H1 (cell line): ENCODE measurements around the gene MAPT. TPM values are rescaled to one million over a fixed set of nuclear protein-coding genes. Genes with fewer than 3 reads are reported as not detected.
A peak's percentile ranks its signal among the peaks of the same experiment; 100 is the strongest.

Source experiments
- CTCF ChIA-PET: fragments of 300-600 bp; sonication (Branson Sonifier 250); formaldehyde crosslinking; loops from one replicate; lab custom pipeline; 2021; ENCODE audit not compliant: partially characterized antibody; lab: Charles Lee
- POLR2A ChIA-PET: fragments of 300-600 bp; sonication (Branson Sonifier 250); formaldehyde crosslinking; loops from one replicate; lab custom pipeline; 2021; ENCODE audit warnings: inconsistent platforms; ENCODE audit not compliant: partially characterized antibody; lab: Charles Lee
- DNase-seq, 2 experiments: peaks; one replicate each; pipeline versions ENCODE4 v3.0.0 to v3.0.0-alpha.2; 2010 to 2022; ENCODE audit warnings: low spot score in 2 of 2, low read depth in 1 of 2, mixed read lengths in 1 of 2
- FAIRE-seq: peaks from 2 replicates; lab custom pipeline; 2011; peaks lifted over from hg19 to GRCh38; lab: Jason Lieb, UNC
- H2AFZ ChIP-seq: 2 replicates; pipeline ENCODE4 v1.8.1; 2012; ENCODE audit warnings: low read length, inconsistent platforms
- H2AK5ac ChIP-seq: 2 replicates; pipeline ENCODE4 v1.6.1; 2013; ENCODE audit warnings: low read depth, low read length
- H2BK120ac ChIP-seq: replicated peaks from 2 replicates; pipeline ENCODE3; 2013; ENCODE audit warnings: low read depth, low read length, inconsistent platforms
- H2BK12ac ChIP-seq: 2 replicates; pipeline ENCODE4 v1.6.1; 2013; ENCODE audit warnings: low read depth, low read length
- H2BK15ac ChIP-seq: 2 replicates; pipeline ENCODE4 v1.6.1; 2013; ENCODE audit warnings: low read length
- H2BK20ac ChIP-seq: 2 replicates; pipeline ENCODE4 v1.6.1; 2013; ENCODE audit warnings: low read length
- H2BK5ac ChIP-seq: 2 replicates; pipeline ENCODE4 v1.6.1; 2013; ENCODE audit warnings: low read depth, low read length
- H3K14ac ChIP-seq: 2 replicates; pipeline ENCODE4 v1.6.1; 2013; ENCODE audit warnings: inconsistent platforms; ENCODE audit not compliant: insufficient read length
- H3K18ac ChIP-seq: 2 replicates; pipeline ENCODE4 v1.6.1; 2013; ENCODE audit warnings: low read length; ENCODE audit errors: extremely low read depth
- H3K23ac ChIP-seq: 2 replicates; pipeline ENCODE4 v1.6.1; 2013; ENCODE audit warnings: inconsistent platforms; ENCODE audit not compliant: insufficient read length
- H3K23me2 ChIP-seq: 2 replicates; pipeline ENCODE4 v1.6.1; 2013; ENCODE audit warnings: low read depth, low read length
- H3K27ac ChIP-seq: 2 replicates; pipeline ENCODE4 v1.6.1; 2011; ENCODE audit warnings: low read depth, low read length, inconsistent platforms
- H3K27me3 ChIP-seq, 4 experiments: replicated peaks in 1 of 4; 1 replicate in 1 of 4; 2 replicates in 3 of 4; pipeline versions ENCODE4 v1.6.1 to v1.8.1; 2011 to 2013; ENCODE audit warnings: low read length in 3 of 4, mild to moderate bottlenecking in 3 of 4, inconsistent platforms in 2 of 4, mixed read lengths in 2 of 4, moderate library complexity in 1 of 4; ENCODE audit not compliant: control insufficient read depth in 3 of 4, insufficient read depth in 3 of 4; ENCODE audit errors: extremely low read depth in 1 of 4
- H3K36me3 ChIP-seq, 4 experiments: 2 replicates each; pipeline versions ENCODE4 v1.6.1 to v1.8.1; 2011 to 2013; ENCODE audit warnings: mild to moderate bottlenecking in 4 of 4, low read length in 3 of 4, moderate library complexity in 2 of 4, control low read depth in 1 of 4, inconsistent platforms in 1 of 4; ENCODE audit not compliant: insufficient read depth in 4 of 4, control insufficient read depth in 2 of 4
- H3K4ac ChIP-seq: replicated peaks from 2 replicates; pipeline ENCODE3; 2013; ENCODE audit warnings: low read length, low read depth, mixed read lengths, inconsistent platforms; ENCODE audit not compliant: insufficient read length
- H3K4me1 ChIP-seq, 4 experiments: replicated peaks in 1 of 4; 1 replicate in 1 of 4; 2 replicates in 3 of 4; pipeline versions ENCODE4 v1.6.1 to v1.8.1; 2011 to 2013; ENCODE audit warnings: low read length in 3 of 4, inconsistent platforms in 2 of 4, mixed read lengths in 1 of 4; ENCODE audit not compliant: insufficient read depth in 4 of 4, control insufficient read depth in 3 of 4
- H3K4me2 ChIP-seq, 2 experiments: 2 replicates each; pipeline versions ENCODE4 v1.6.1 to v1.8.1; 2011 to 2013; ENCODE audit warnings: low read depth in 2 of 2, low read length in 2 of 2, control low read depth in 1 of 2, inconsistent platforms in 1 of 2, mild to moderate bottlenecking in 1 of 2; ENCODE audit not compliant: insufficient read depth in 1 of 2
- H3K4me3 ChIP-seq, 4 experiments: fragments of 200-600, 300-600 bp in 1 of 4; sonication (generic), shearing (Covaris generic), sonication (Bioruptor Twin) in 1 of 4; 2 replicates each; pipeline versions ENCODE4 v1.5.1 to v1.8.1; 2011 to 2016; ENCODE audit warnings: low read length in 4 of 4, low read depth in 3 of 4, control low read depth in 2 of 4, inconsistent platforms in 2 of 4, mild to moderate bottlenecking in 2 of 4, mixed read lengths in 1 of 4, moderate library complexity in 1 of 4; ENCODE audit not compliant: insufficient read depth in 2 of 4; ENCODE audit errors: extremely low read depth in 1 of 4
- H3K56ac ChIP-seq: replicated peaks from 2 replicates; pipeline ENCODE3; 2013; ENCODE audit warnings: low read depth, mild to moderate bottlenecking, mixed read lengths, low read length, inconsistent platforms; ENCODE audit not compliant: insufficient read length
- H3K79me1 ChIP-seq: 2 replicates; pipeline ENCODE4 v1.6.1; 2013; ENCODE audit warnings: low read depth, low read length, control low read depth
- H3K79me2 ChIP-seq, 2 experiments: 2 replicates each; pipeline versions ENCODE4 v1.6.1 to v1.8.1; 2012 to 2013; ENCODE audit warnings: low read length in 2 of 2, mild to moderate bottlenecking in 2 of 2, inconsistent platforms in 1 of 2; ENCODE audit not compliant: insufficient read depth in 2 of 2, control insufficient read depth in 1 of 2
- H3K9ac ChIP-seq, 4 experiments: replicated peaks in 1 of 4; 1 replicate in 1 of 4; 2 replicates in 3 of 4; pipeline versions ENCODE4 v1.6.1 to v1.8.1; 2011 to 2013; ENCODE audit warnings: low read depth in 3 of 4, low read length in 3 of 4, control low read depth in 2 of 4, mild to moderate bottlenecking in 2 of 4, moderate library complexity in 2 of 4, inconsistent platforms in 1 of 4; ENCODE audit errors: extremely low read depth in 1 of 4
- H3K9me3 ChIP-seq, 2 experiments: 2 replicates each; pipeline versions ENCODE4 v1.6.1 to v1.8.1; 2012 to 2013; ENCODE audit warnings: mild to moderate bottlenecking in 2 of 2, moderate library complexity in 2 of 2, control low read depth in 1 of 2, inconsistent platforms in 1 of 2, low read depth in 1 of 2, low read length in 1 of 2, mixed read lengths in 1 of 2; ENCODE audit not compliant: insufficient read depth in 2 of 2
- H4K20me1 ChIP-seq, 2 experiments: replicated peaks in 1 of 2; 2 replicates each; pipeline versions ENCODE3 to v1.8.1; 2011 to 2013; ENCODE audit warnings: inconsistent platforms in 2 of 2, low read length in 2 of 2, mild to moderate bottlenecking in 1 of 2; ENCODE audit not compliant: insufficient read depth in 2 of 2, control insufficient read depth in 1 of 2
- H4K5ac ChIP-seq: 2 replicates; pipeline ENCODE4 v1.6.1; 2013; ENCODE audit warnings: low read length, low read depth, mixed read lengths, inconsistent platforms; ENCODE audit not compliant: insufficient read length
- H4K8ac ChIP-seq: 2 replicates; pipeline ENCODE4 v1.8.0; 2013; ENCODE audit warnings: mild to moderate bottlenecking, moderate library complexity, low read length, inconsistent platforms; ENCODE audit not compliant: insufficient read depth; ENCODE audit errors: extremely low read depth
- H4K91ac ChIP-seq: replicated peaks from 2 replicates; pipeline ENCODE3; 2013; ENCODE audit warnings: low read length, mixed read lengths, inconsistent platforms; ENCODE audit not compliant: insufficient read length
- JUN ChIP-seq: IDR thresholded peaks from 2 replicates; pipeline ENCODE4 v1.6.1; 2011; ENCODE audit warnings: low read depth, mild to moderate bottlenecking, improper control_type of control experiment, low read length
- WGBS, 2 experiments: shearing (Covaris generic) in 1 of 2; methylation state at CpG; one replicate each; pipeline versions ENCODE4 v1.1.6 to v1.1.7; 2013 to 2015; ENCODE audit warnings: low lambda C conversion rate in 2 of 2, mixed read lengths in 2 of 2, inconsistent platforms in 1 of 2, low coverage in 1 of 2, missing lambda C conversion rate in 1 of 2; ENCODE audit not compliant: insufficient replicate concordance in 2 of 2, insufficient coverage in 1 of 2, insufficient read length in 1 of 2; ENCODE audit errors: extremely low coverage in 1 of 2, missing lambda C conversion rate in 1 of 2; 5-methylcytosine and 5-hydroxymethylcytosine counted together
- polyA plus RNA-seq, 7 experiments: library from polyadenylated mRNA; depleted of rRNA in 3 of 7; stranded (reverse) in 5 of 7; unstranded in 2 of 7; fragments of >200 nt in 5 of 7; fragments of 200-250 nt in 2 of 7; gene quantifications; 1 replicate in 5 of 7; 2 replicates in 1 of 7; 4 replicates in 1 of 7; pipeline versions ENCODE4 v1.2.1 to v1.2.3, GENCODE V29; 2011 to 2013; ENCODE audit warnings: missing spikeins in 2 of 7, mixed read lengths in 2 of 7
- total RNA-seq: library from RNA; stranded (reverse); fragmentation: NEBNext Ultra II Directional; extraction: Animal tissue kit (Norgen Biotek cat#: 25700); gene quantifications from 2 replicates; pipeline ENCODE4 v1.2.1, GENCODE V29; 2021

Gene MAPT
- total and polyA plus RNA-seq, 2 of the 8 experiments (the other 6 are each of a cell fraction or from before 2014, with no cell fraction given), result 0.54 to 1.7 TPM

GRCh38 chr17:46024590-46024989, 130.2 kb downstream of the MAPT start:
- no peak overlapping the region for H3K23ac ChIP-seq
- no peak overlapping the region for H2BK12ac ChIP-seq
- H3K79me2 ChIP-seq, result no peaks in the 10 kb centered on the region
- no peaks in the 10 kb centered on the region for H3K79me1 ChIP-seq
- H3K4ac ChIP-seq, result no peak overlapping the region
- no peaks in the 10 kb centered on the region for H3K27me3 ChIP-seq
- no peak overlapping the region for H3K27ac ChIP-seq
- H2BK20ac ChIP-seq, result no peak overlapping the region
- no peak overlapping the region for H2AK5ac ChIP-seq
- no peak overlapping the region for H2BK120ac ChIP-seq
- no peaks in the 10 kb centered on the region for H3K23me2 ChIP-seq
- peaks cover 3 to 19% (median 6%) of the 10 kb centered on the region in 4 experiments for H3K4me1 ChIP-seq
- H3K4me2 ChIP-seq, result no peak overlapping the region
- ChIA-PET CTCF (interaction anchor here (1.0 to 2.3 kb wide), 2 partner anchors 21 to 22 kb away, joined by 3 to 12 read pairs; no protein-coding TSS in a partner anchor), POLR2A (interaction anchor here (0.6 kb wide), 1 partner anchor 216 kb away, joined by 3 read pairs; no protein-coding TSS in a partner anchor)
- H3K36me3 ChIP-seq, result peaks cover 0 to 5% (median 0%) of the 10 kb centered on the region in 4 experiments; a peak in 2 of 8 replicates
- no peak overlapping the region for H4K91ac ChIP-seq
- H3K14ac ChIP-seq, result no peak overlapping the region
- no peak overlapping the region for H3K56ac ChIP-seq
- no peak overlapping the region for H2BK15ac ChIP-seq
- no peak overlapping the region for H2BK5ac ChIP-seq
- 0 out of 2 replicates have a peak overlapping the region, but pooled peaks have one; percentile 43 for H4K8ac ChIP-seq
- H4K20me1 ChIP-seq, result peaks cover 1 to 5% of the 10 kb centered on the region in 2 experiments
- WGBS, 2 experiments, result 90% methylated on average over 9 of the region's 14 CpGs; no CpG with 5 or more reads in 1 of the 2 experiments
- DNase-seq (no peak), FAIRE-seq (no peak)
- no peak overlapping the region for H2AFZ ChIP-seq
- TF ChIP-seq JUN, result no peak
- H3K9ac ChIP-seq, result no peak overlapping the region
- H3K4me3 ChIP-seq, result no peak overlapping the region
- H4K5ac ChIP-seq, result no peak overlapping the region
- no peaks in the 10 kb centered on the region for H3K9me3 ChIP-seq
- no peak overlapping the region for H3K18ac ChIP-seq
